ENCODE data around the gene FAM89A. TPM values are rescaled to one million over a fixed set of nuclear protein-coding genes. Genes with fewer than 3 reads are reported as not detected.

The FAM89A gene
- total and polyA plus RNA-seq, 9 of the 15 experiments (the other 6 are each of a cell fraction or from before 2014, with no cell fraction given): 8.7 to 66.2 (median 43.3) TPM

DNA sequence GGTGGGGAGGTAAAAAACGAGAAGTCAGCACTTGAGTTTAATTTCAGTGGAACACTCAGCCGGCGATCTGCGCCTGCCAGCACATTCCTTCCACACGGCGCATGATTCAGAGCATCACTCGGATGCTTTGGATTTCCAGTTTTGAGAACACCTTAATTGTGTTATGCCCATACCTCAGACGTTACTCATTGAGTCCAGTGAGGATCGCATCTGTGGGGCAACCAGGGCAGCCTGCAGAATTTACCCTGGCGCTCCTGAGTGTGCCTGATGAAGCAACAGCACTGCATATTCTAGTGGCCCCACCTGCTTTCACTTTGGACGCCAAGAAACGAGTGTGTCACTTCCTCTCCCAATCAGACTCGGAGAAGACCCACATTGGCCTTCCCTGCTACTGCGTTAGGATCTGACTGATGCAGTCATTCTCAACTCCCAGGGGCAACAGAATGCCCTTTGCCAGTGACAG lies 19.9 kb downstream of the FAM89A start (continued):
- TF ChIP-seq, protein P1, sequence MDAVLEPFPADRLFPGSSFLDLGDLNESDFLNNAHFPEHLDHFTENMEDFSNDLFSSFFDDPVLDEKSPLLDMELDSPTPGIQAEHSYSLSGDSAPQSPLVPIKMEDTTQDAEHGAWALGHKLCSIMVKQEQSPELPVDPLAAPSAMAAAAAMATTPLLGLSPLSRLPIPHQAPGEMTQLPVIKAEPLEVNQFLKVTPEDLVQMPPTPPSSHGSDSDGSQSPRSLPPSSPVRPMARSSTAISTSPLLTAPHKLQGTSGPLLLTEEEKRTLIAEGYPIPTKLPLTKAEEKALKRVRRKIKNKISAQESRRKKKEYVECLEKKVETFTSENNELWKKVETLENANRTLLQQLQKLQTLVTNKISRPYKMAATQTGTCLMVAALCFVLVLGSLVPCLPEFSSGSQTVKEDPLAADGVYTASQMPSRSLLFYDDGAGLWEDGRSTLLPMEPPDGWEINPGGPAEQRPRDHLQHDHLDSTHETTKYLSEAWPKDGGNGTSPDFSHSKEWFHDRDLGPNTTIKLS (IDR thresholded peaks at IDR 0.05; ENCODE audit: borderline replicate concordance, low read depth): no peak
- no peak for TF ChIP-seq ETV5 (CRISPR knock-in tag; IDR thresholded peaks at IDR 0.05; ENCODE audit: low read depth)
- no peak for TF ChIP-seq TEAD4 (IDR thresholded peaks at IDR 0.05; ENCODE audit: low read length)
- TF ChIP-seq TEAD4 (CRISPR knock-in tag; IDR thresholded peaks at IDR 0.05; ENCODE audit: borderline replicate concordance): 0 out of 2 replicates have a peak, but pooled peaks have one; percentile 10
- TF ChIP-seq TCF7L2 (IDR thresholded peaks at IDR 0.05; ENCODE audit: low read depth, low read length): no peak
- TF ChIP-seq SMARCA4 (IDR thresholded peaks at IDR 0.05): no peak
- TF ChIP-seq MYNN (IDR thresholded peaks at IDR 0.05): no peak
- TF ChIP-seq MYNN (CRISPR knock-in tag; IDR thresholded peaks at IDR 0.05): no peak
- no peak for TF ChIP-seq ZNF121 (CRISPR knock-in tag; conservative IDR thresholded peaks at IDR 0.05)
- TF ChIP-seq RUNX1 (IDR thresholded peaks at IDR 0.05; ENCODE audit: low read depth): no peak
- TF ChIP-seq, protein P2, sequence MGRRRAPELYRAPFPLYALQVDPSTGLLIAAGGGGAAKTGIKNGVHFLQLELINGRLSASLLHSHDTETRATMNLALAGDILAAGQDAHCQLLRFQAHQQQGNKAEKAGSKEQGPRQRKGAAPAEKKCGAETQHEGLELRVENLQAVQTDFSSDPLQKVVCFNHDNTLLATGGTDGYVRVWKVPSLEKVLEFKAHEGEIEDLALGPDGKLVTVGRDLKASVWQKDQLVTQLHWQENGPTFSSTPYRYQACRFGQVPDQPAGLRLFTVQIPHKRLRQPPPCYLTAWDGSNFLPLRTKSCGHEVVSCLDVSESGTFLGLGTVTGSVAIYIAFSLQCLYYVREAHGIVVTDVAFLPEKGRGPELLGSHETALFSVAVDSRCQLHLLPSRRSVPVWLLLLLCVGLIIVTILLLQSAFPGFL (CRISPR knock-in tag; IDR thresholded peaks at IDR 0.05): no peak
- TF ChIP-seq TCF3 (CRISPR knock-in tag; IDR thresholded peaks at IDR 0.05): no peak
- no peak for TF ChIP-seq CBX3 (IDR thresholded peaks at IDR 0.05; ENCODE audit: borderline replicate concordance in 1 of 2, low read length in 2 of 2)
- TF ChIP-seq, protein P3, sequence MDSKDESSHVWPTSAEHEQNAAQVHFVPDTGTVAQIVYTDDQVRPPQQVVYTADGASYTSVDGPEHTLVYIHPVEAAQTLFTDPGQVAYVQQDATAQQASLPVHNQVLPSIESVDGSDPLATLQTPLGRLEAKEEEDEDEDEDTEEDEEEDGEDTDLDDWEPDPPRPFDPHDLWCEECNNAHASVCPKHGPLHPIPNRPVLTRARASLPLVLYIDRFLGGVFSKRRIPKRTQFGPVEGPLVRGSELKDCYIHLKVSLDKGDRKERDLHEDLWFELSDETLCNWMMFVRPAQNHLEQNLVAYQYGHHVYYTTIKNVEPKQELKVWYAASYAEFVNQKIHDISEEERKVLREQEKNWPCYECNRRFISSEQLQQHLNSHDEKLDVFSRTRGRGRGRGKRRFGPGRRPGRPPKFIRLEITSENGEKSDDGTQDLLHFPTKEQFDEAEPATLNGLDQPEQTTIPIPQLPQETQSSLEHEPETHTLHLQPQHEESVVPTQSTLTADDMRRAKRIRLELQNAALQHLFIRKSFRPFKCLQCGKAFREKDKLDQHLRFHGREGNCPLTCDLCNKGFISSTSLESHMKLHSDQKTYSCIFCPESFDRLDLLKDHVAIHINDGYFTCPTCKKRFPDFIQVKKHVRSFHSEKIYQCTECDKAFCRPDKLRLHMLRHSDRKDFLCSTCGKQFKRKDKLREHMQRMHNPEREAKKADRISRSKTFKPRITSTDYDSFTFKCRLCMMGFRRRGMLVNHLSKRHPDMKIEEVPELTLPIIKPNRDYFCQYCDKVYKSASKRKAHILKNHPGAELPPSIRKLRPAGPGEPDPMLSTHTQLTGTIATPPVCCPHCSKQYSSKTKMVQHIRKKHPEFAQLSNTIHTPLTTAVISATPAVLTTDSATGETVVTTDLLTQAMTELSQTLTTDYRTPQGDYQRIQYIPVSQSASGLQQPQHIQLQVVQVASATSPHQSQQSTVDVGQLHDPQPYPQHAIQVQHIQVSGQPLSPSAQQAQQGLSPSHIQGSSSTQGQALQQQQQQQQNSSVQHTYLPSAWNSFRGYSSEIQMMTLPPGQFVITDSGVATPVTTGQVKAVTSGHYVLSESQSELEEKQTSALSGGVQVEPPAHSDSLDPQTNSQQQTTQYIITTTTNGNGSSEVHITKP (IDR thresholded peaks at IDR 0.05; ENCODE audit: partially characterized antibody): no peak
- TF ChIP-seq TEAD1 (CRISPR knock-in tag; IDR thresholded peaks at IDR 0.05): peak in 1 of 2 experiments; percentile 74; a peak in 1 of 4 replicates
- TF ChIP-seq ZSCAN32 (CRISPR knock-in tag; IDR thresholded peaks at IDR 0.05): no peak
- no peak for TF ChIP-seq MEF2D (tag; conservative IDR thresholded peaks at IDR 0.05; ENCODE audit: low read depth)
- no peak for TF ChIP-seq ZNF778 (CRISPR knock-in tag; IDR thresholded peaks at IDR 0.05)

All from K562 (cell line).